SK-MEL-5 (cell line): Measurements from ENCODE around the gene RFC2. TPM values are rescaled to one million over a fixed set of nuclear protein-coding genes. Genes with fewer than 3 reads are reported as not detected.
"Not testable (repeated sequence)": the region's sequence is repeated elsewhere in the genome, so short reads cannot be mapped to it uniquely, and the experiment has no call there.

Experiments
- DNase-seq: peaks from one replicate; pipeline ENCODE4 v3.0.0-alpha.2; 2016; ENCODE audit warnings: low read depth, low spot score
- in situ Hi-C: cut with HindIII; loops from 2 replicates; pipeline ENCODE4 v1.10.0; 2016; ENCODE audit warnings: low sequenced_read_pairs, high pct_unique_total_duplicates, low pct_unique_long_range_greater_than_20kb
- total RNA-seq: library from RNA; depleted of rRNA; stranded (reverse); fragments of >200 nt; shearing (Covaris generic); gene quantifications from 2 replicates; pipeline ENCODE4 v1.2.3, GENCODE V29; 2014

RFC2 gene
- total RNA-seq, 1 experiment from 2014 or later: 51.0 TPM

- in situ Hi-C loops: no loop called here
- DNase-seq: no peak
Measured at GRCh38 chr7:74228951-74229900, 25.0 kb downstream of the RFC2 start.

- DNase-seq: no peak
- in situ Hi-C loops: no loop called here
Measured at GRCh38 chr7:74226633-74227032, 27.6 kb downstream of the RFC2 start.

- in situ Hi-C loops: no loop called here
- no peak for DNase-seq
Measured at GRCh38 chr7:74225400-74225799, 28.8 kb downstream of the RFC2 start.

GRCh38 chr7:74224907-74225306 is 29.3 kb downstream of the RFC2 start:
- not testable (repeated sequence) for DNase-seq

GRCh38 chr7:74224511-74224832 is 29.7 kb downstream of the RFC2 start:
- in situ Hi-C loops: no loop called here
- no peak for DNase-seq

More at GRCh38 chr7:74224907-74225306, 29.3 kb downstream of the RFC2 start:
- in situ Hi-C loops: not testable (repeated sequence)

- in situ Hi-C loops: no loop called here
- DNase-seq: no peak
Measured at GRCh38 chr7:74223711-74224510, 30.3 kb downstream of the RFC2 start.

GRCh38 chr7:74222851-74223710 is 31.1 kb downstream of the RFC2 start:
- in situ Hi-C loops: no loop called here
- no peak for DNase-seq

- in situ Hi-C loops: no loop called here
- no peak for DNase-seq
Measured at GRCh38 chr7:74221713-74222112, 32.5 kb downstream of the RFC2 start.

- DNase-seq: no peak
- in situ Hi-C loops: no loop called here
Measured at GRCh38 chr7:74220229-74220628, 34.0 kb downstream of the RFC2 start.

GRCh38 chr7:74219416-74219815 is 34.8 kb downstream of the RFC2 start:
- in situ Hi-C loops: no loop called here
- DNase-seq: no peak

GRCh38 chr7:74218343-74218698 is 35.9 kb downstream of the RFC2 start:
- in situ Hi-C loops: no loop called here
- DNase-seq: no peak

- DNase-seq: no peak
- in situ Hi-C loops: no loop called here
Measured at GRCh38 chr7:74217455-74218342, 36.5 kb downstream of the RFC2 start.

- DNase-seq: no peak
- in situ Hi-C loops: no loop called here
Measured at GRCh38 chr7:74216361-74216761, 37.8 kb downstream of the RFC2 start.

GRCh38 chr7:74215921-74216320 is 38.3 kb downstream of the RFC2 start:
- DNase-seq: no peak
- in situ Hi-C loops: no loop called here

- in situ Hi-C loops: no loop called here
- DNase-seq: no peak
Measured at GRCh38 chr7:74214816-74215630, 39.2 kb downstream of the RFC2 start.

- in situ Hi-C loops: no loop called here
- DNase-seq: no peak
Measured at GRCh38 chr7:74212661-74213060, 41.5 kb downstream of the RFC2 start.
